ENCODE data around the gene RPP21.

Gene RPP21

GRCh38 chr6:30391240-30391639 is 46.3 kb downstream of the RPP21 start:
- no peak for DNase-seq

GRCh38 chr6:30394139-30394538 is 49.2 kb downstream of the RPP21 start:
- no peak for DNase-seq
